Transverse colon (tissue), 4 donors: ENCODE results near the gene KLC3. TPM values are rescaled to one million over a fixed set of nuclear protein-coding genes. Genes with fewer than 3 reads are reported as not detected.

Experiments used
- DNase-seq: peaks from one replicate; pipeline ENCODE4 v3.0.0-alpha.2; 2019
- H3K27ac ChIP-seq, 4 donors: fragments of 200-600 bp; sonication (generic); 2 replicates each; pipeline ENCODE4 v1.5.1; 2016 to 2018; ENCODE audit warnings: inconsistent platforms in 4 of 4
- H3K27me3 ChIP-seq: fragments of 200-600 bp; sonication (generic); 2 replicates; pipeline ENCODE4 v1.5.1; 2017; ENCODE audit warnings: inconsistent platforms
- H3K36me3 ChIP-seq, 4 donors: fragments of 200-600 bp; sonication (generic); 2 replicates each; pipeline ENCODE4 v1.5.1; 2017 to 2019; ENCODE audit warnings: inconsistent platforms in 4 of 4
- H3K4me1 ChIP-seq, 4 donors: fragments of 200-600 bp; sonication (generic); 2 replicates each; pipeline ENCODE4 v1.5.1; 2017 to 2020; ENCODE audit warnings: inconsistent platforms in 4 of 4
- H3K4me3 ChIP-seq, 4 donors: fragments of 200-600 bp; sonication (generic); 1 replicate in 1 of 4; 2 replicates in 3 of 4; pipeline versions ENCODE4 v1.5.1 to v1.6.1; 2017 to 2019; ENCODE audit warnings: inconsistent platforms in 4 of 4
- H3K9me3 ChIP-seq, 2 donors: fragments of 200-600 bp; sonication (generic); 2 replicates each; pipeline ENCODE4 v1.5.1; 2017 to 2019; ENCODE audit warnings: inconsistent platforms in 2 of 2
- CTCF ChIP-seq, 5 experiments: fragments of 200-600 bp in 3 of 5; fragments of 450-650 bp in 2 of 5; sonication (generic) in 3 of 5; IDR thresholded peaks; 1 replicate in 2 of 5; 2 replicates in 3 of 5; pipeline ENCODE4 v1.5.1; 2016 to 2017; ENCODE audit warnings: antibody characterized with exemption in 5 of 5, inconsistent platforms in 3 of 5, mild to moderate bottlenecking in 2 of 5, moderate library complexity in 1 of 5
- EP300 ChIP-seq: sonication (generic); formaldehyde crosslinking; IDR thresholded peaks from one replicate; pipeline ENCODE4 v1.6.1; 2017; ENCODE audit warnings: antibody characterized with exemption, low read depth
- POLR2A ChIP-seq: fragments of 450-650 bp; IDR thresholded peaks from one replicate; pipeline ENCODE4 v1.6.1; 2016; ENCODE audit warnings: antibody characterized with exemption, mild to moderate bottlenecking, moderate library complexity
- POLR2AphosphoS5 ChIP-seq, 3 donors: sonication (generic); formaldehyde crosslinking; IDR thresholded peaks; one replicate each; pipeline ENCODE4 v1.6.1; 2016; ENCODE audit warnings: antibody characterized with exemption in 3 of 3
- WGBS, 2 donors: methylation state at CpG; one replicate each; pipeline ENCODE4 v1.1.5; 2018; ENCODE audit warnings: low coverage in 1 of 2; 5-methylcytosine and 5-hydroxymethylcytosine counted together
- in situ Hi-C, 4 donors: fragments of 200-750 bp; cut with MboI; loops; one replicate each; pipeline versions ENCODE4 v1.15.0 to v1.15.1; 2017; ENCODE audit warnings: low sequenced_read_pairs in 3 of 4, low pct_ligation_motif_present in 1 of 4, low pct_unique_long_range_greater_than_20kb in 1 of 4
- intact Hi-C: fragments of 100-400 bp; cut with DNase I; formaldehyde crosslinking; loops from one replicate; pipeline ENCODE4 v1.15.1; 2023; ENCODE audit warnings: low total_unique reads
- total RNA-seq, 4 donors: library from RNA; depleted of rRNA; stranded (reverse); fragments of >200 nt; gene quantifications; one replicate each; pipeline ENCODE4 v1.1.0, GENCODE V29; 2016

Gene KLC3
- total RNA-seq, 4 donors from 2014 or later, result not detected

GRCh38 chr19:45380107-45380506, 39.6 kb downstream of the KLC3 start:
- in situ Hi-C loops (no loop called here), intact Hi-C loops (no loop called here)
- Histone ChIP-seq H3K36me3 (no peaks in the 10 kb centered on the region), H3K27ac (no peak overlapping the region), H3K4me1 (no peaks in the 10 kb centered on the region), H3K27me3 (peaks cover 8% of the 10 kb centered on the region), H3K4me3 (no peak overlapping the region), H3K9me3 (no peaks in the 10 kb centered on the region)
- DNase-seq, result no peak
- WGBS, 2 donors, result 83 to 91% methylated on average over 1 of the region's 1 CpG
- TF ChIP-seq EP300 (no peak), POLR2AphosphoS5 (IDR thresholded peaks at IDR 0.05) (no peak), CTCF (IDR thresholded peaks at IDR 0.05) (no peak), POLR2A (no peak)

GRCh38 chr19:45382426-45382825, 41.9 kb downstream of the KLC3 start:
- 95 to 96% methylated on average over 6 to 29 of the region's 29 CpGs for WGBS, 2 donors
- Histone ChIP-seq H3K4me3 (no peak overlapping the region), H3K27ac (no peak overlapping the region), H3K9me3 (no peaks in the 10 kb centered on the region), H3K4me1 (no peaks in the 10 kb centered on the region), H3K36me3 (no peaks in the 10 kb centered on the region), H3K27me3 (peaks cover 31% of the 10 kb centered on the region)
- in situ Hi-C loops (no loop called here), intact Hi-C loops (no loop called here)
- no peak for DNase-seq
- no peak for TF ChIP-seq POLR2AphosphoS5 (IDR thresholded peaks at IDR 0.05)
- TF ChIP-seq CTCF (IDR thresholded peaks at IDR 0.05), result no peak
- no peak for TF ChIP-seq EP300
- no peak for TF ChIP-seq POLR2A

GRCh38 chr19:45385392-45386221, 45.1 kb downstream of the KLC3 start:
- in situ Hi-C loops, result no loop called here
- no peaks in the 10 kb centered on the region for H3K4me1 ChIP-seq
- intact Hi-C loops, result no loop called here
- 13 to 55% methylated on average over 8 to 47 of the region's 75 CpGs for WGBS, 2 donors
- no peaks in the 10 kb centered on the region for H3K36me3 ChIP-seq
- no peak for DNase-seq
- no peak overlapping the region for H3K4me3 ChIP-seq
- no peaks in the 10 kb centered on the region for H3K9me3 ChIP-seq
- H3K27ac ChIP-seq, result no peak overlapping the region
- H3K27me3 ChIP-seq, result peaks cover 32% of the 10 kb centered on the region
- TF ChIP-seq POLR2A (peak; percentile 9), CTCF (IDR thresholded peaks at IDR 0.05) (no peak)

GRCh38 chr19:45391346-45391745, 50.8 kb downstream of the KLC3 start:
- TF ChIP-seq CTCF (IDR thresholded peaks at IDR 0.05) (no peak), EP300 (no peak), POLR2AphosphoS5 (IDR thresholded peaks at IDR 0.05) (no peak)
- Histone ChIP-seq H3K36me3 (no peaks in the 10 kb centered on the region), H3K27ac (no peak overlapping the region), H3K4me3 (no peak overlapping the region), H3K9me3 (no peaks in the 10 kb centered on the region), H3K4me1 (no peaks in the 10 kb centered on the region), H3K27me3 (peaks cover 15% of the 10 kb centered on the region)
- intact Hi-C loops, result no loop called here
- no peak for DNase-seq
- in situ Hi-C loops, result no loop called here
- WGBS, 2 donors, result 75 to 89% methylated on average over 2 to 3 of the region's 3 CpGs
